Stimulated activated CD4-positive, alpha-beta T cell treated with anti-CD3 and anti-CD28 coated beads, Interleukin-2, amount 100 ng/mL, for 4 hours (primary cell): ENCODE results near the gene CLEC9A.
"Not testable (repeated sequence)": the region's sequence is repeated elsewhere in the genome, so short reads cannot be mapped to it uniquely, and the experiment has no call there.

ENCODE experiments used
- DNase-seq: peaks from one replicate; pipeline ENCODE4 v3.0.0-alpha.2; 2020; ENCODE audit warnings: low read depth

The CLEC9A gene

DNA sequence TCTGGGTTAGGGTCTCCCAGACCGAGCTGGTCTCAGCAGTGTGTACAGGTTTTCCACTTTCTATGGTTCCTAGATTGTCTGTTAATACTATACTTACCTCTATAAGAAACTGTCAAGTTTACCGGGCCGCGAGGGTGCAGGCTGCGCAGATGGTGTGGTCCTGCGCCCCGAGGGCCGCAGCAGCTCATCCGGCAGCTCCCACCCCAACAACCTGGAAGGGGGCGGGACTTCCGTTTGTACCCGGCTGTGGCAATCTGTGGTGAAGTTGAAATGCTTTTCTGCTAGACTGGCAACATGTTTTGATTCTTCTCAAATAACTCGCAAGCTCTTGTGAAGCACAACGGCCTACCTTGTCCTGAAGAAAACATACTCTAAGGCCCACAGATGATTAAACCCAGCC is at the start of gene CLEC9A:
TSS of gene CLEC9A (plus strand) at position 237 of the 400 bp plus-strand sequence. CDS start 22,006 bp downstream, outside the sequence.
- DNase-seq = no peak

DNA sequence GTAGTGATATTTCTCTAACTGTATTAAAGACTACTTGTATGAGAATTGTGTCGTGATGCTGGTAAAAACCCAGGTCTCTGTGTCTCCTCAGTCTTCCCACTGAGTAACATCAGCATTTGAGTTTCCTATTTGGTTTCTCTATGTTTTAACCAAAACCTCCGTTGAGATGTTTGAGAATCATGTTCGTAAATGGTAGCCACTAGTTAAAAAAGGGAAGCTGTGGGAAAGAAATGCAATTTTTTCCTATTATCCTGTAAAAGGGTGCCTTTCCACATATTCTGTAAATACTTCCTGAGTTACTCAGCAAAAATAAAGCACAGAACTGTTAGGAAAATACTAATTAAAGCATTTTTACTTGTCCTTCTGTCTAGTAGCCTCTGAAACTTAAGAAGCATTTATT is 38.6 kb upstream of the CLEC9A start:
- no peak for DNase-seq

DNA sequence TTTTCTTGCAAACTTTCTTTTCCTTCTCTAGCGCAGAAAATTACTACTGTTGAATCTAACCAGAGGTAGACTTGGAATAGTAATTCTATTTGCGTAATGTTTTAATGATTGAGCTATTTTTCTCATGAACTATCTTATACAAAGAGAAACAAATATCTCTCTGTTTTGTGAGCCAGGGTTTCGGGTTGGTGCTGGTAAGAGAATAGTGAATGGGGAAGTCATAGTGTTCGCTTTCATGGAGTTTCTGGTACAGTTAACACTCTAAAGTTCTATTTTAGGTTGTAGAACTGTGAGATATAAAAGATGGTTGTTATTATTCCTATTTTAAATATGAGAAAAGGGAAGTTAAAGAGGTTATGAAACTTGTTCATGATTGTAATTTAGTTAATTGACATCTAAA is 38.2 kb upstream of the CLEC9A start:
- DNase-seq = no peak

DNA sequence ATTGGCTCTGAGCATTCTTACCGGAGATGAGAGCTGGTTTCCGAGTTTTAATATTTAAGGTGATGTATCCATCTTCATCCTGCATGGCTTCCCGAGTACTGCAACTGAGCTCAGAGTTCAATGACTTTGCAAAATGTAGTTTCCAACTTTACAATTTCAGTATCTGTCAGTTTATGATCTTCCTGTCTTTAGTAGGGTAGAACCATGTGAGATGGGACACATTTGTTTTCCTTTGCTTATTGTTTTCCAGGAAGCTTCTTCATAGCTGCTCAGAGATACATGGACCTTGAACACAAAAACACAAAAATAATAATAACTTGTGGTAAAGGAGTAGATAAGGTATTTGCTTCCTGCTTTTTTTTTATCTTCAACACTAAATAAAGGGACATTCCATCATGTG is 31.5 kb upstream of the CLEC9A start, which contains the start of gene CLEC1B:
TSS of gene CLEC1B (minus strand) at position 106 of the 400 bp plus-strand sequence. CDS start at position 85, 21 bp downstream.
- DNase-seq = no peak

DNA sequence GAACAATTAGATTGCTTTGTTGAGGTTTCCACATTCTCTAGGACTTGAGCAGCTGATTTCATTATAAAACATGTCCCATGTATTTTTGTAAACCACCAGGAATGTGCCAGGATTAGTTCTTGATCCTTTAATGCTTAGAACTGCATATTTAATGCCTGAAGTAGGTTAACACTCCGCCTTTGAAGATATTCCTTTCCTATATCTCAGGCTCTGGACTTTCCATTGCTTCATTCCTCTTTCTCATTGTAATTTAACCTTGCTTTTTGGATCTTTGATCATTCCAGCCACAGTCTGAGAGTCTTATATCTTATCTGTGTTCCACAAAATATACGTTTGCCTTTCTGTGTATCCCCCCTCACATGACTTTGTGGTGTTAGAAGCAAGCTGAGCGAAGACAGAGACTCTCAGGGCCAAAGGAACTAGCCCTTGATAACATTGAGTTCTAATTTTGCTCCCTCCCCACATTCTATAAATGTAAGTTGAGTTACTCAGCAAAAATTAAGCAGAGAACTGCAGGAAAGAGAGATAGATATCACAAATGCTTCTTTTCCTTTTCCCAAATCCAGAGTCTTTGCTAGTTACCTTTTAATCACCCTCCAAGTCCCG is 29.2 kb upstream of the CLEC9A start:
- DNase-seq = no peak

DNA sequence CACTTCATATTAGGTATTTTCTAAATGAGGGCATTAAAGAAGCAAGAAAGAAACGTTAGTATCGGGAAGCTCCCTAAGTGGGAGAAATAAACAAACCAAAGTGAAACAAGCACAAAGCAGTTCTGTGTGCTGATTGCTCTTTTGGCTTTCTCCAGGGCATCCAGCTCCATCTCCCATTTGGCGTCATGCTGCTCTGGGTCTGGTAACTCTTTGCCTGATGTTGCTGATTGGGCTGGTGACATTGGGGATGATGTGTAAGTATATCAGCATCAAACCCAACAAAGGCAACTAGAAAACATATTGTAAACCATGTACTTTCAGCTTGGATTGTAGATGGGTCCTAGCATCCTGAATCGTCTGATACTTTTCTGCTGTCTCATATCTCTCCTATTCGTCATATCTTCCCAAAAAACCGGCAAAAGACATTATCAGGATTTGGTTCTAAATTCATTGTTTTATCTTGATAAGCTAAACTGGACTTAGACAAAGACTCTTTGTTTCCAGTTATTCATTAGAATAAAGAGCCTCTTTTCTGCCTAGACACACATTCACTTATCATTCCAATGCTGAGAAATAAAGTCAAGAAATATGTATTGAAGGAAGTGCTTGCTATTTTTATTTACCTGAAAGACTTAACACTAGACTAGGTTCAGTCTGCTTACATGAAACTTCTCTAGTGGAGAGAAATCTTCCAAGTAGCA is 17.7 kb upstream of the CLEC9A start:
- no peak for DNase-seq

DNA sequence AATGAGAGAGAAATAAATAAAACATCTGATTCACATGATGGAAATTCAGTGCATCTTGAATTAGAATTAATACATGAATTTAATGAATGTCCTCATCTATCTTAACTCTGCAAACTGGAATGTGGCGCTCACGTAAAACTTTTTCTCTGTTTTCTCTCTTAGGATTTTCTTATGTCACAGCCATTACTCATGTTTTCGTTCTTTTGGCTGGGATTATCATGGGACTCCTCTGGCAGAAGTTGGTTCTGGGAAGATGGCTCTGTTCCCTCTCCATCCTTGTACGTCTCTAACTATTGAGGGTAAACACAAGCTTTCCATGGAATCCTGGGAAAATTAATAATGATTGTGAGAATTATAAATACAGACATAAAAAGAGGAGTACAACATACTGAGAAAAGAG is 15.0 kb upstream of the CLEC9A start:
- no peak for DNase-seq

DNA sequence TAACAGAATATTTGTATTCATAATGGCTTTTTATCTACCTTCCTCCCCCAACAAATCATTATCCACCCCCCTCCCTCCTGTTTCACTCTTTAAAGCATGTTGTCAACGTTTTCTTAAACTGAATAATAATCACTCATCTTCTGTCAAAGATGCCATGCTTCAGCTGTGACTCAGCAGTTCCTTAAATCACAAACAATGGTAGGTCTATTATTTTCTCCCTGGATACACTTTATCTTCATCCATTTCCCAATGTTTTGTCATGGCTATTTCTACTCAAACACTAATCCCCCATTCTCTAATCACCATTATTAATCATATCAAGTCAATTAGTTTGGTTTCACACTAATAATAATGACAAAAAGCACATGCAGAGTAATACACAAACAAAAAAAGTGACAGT is 13.6 kb upstream of the CLEC9A start:
- DNase-seq = no peak

DNA sequence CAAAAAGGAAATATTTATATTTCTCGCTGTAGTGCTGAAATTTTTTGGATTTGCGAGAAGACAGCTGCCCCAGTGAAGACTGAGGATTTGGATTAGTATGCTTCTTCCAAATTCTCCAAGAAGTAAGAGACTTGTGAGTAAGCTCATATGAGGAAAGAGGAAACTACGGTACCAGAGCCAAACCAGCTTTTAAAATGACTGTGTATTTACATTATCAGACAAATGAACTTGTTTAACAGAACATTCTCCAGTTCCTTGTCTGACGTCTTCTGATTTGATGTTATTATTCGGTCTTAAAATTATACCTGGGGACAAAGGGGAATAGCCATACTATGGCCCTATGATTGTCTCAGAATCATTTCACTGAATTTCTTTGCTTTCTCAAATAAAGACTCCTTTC is 12.1 kb upstream of the CLEC9A start:
- no peak for DNase-seq

DNA sequence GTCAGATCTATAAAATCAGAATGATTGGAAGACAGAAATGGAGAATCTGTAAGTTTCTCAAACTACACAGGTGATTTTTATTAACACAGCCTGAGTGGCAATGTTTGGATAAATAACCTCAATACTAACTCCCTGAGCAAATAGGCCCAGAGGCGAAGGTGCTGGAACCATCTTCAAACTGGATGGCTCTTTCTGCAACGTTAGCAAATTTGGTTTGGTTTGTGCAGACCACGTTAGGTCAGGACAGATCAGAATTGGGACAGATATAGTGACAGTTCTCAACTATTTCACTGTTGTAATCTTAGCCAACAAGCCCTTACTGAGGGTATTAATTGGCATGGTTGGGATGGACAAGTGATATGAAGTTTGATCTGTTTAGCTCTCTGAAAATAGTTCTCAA is 9.1 kb upstream of the CLEC9A start:
- no peak for DNase-seq

DNA sequence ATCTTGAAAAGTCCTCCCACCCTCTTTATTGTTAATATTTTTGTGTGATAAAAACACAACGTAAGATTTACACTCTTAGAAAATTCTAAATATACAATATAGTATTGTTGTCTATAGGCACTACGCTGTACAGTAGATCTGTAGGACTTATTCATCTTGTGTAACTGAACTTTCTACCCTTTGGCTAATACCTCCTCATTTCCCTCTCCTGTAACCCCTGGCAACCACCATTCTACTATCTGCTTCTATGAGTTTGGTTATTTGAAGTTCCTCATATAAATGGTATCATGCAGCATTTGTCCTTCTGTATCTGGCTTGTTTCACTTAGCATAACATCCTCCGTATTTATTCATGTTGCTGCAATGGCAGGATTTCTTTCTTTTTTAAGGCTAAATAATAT is 5.2 kb upstream of the CLEC9A start:
- DNase-seq = no peak

DNA sequence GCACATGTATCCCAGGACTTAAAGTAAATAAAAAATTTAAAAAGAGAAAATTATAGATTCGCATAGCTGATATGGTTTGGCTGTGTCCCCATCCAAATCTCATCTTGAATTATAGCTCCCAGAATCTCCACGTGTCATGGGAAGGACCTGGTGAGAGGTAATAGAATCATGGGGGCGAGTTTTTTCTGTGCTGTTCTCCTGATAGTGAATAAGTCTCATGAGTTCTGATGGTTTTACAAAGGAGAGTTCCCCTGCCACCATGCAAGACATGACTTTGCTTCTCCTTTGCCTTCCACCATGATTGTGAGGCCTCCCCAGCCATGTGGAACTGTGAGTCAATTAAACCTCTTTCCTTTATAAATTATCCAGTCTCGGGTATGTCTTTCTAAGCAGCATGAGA is 3.8 kb upstream of the CLEC9A start:
- not testable (repeated sequence) for DNase-seq

DNA sequence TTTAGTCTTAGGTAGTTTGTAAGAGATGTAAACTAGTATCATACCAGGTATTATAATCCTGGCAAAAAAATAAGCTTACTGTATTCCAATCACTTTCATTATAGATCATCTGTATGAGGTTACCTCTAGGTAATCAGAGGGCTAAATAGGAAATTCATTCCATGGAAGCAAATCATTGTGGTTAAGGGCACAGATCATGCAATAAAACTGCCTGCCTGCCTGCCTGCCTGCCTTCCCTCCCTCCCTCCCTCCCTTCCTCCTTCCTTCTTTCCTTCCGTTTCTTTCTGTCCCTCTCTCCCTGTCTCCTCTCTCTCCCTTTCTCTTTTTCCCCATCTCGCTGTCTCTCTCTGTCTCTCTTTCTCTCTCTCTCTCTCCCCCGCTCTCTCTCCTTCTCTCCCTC is 3.2 kb upstream of the CLEC9A start:
- no peak for DNase-seq

DNA sequence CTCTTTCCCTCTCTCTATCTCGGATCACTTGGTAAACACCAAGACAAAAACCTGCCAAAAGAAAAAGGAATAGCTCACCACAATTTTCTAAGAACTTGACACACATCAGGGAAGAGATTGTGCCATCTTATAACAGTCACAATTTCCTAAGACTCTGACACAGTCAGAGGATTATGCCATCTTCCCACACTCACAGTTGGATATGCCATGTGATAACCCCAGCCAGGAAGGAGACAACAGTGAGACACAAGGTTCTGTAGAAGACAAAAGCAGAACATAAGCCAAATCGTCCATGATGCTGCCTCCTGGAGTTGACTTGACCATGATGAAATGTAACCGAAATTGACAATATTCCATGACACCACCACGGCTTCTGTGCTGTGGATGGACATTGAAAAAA is 2.8 kb upstream of the CLEC9A start:
- no peak for DNase-seq

DNA sequence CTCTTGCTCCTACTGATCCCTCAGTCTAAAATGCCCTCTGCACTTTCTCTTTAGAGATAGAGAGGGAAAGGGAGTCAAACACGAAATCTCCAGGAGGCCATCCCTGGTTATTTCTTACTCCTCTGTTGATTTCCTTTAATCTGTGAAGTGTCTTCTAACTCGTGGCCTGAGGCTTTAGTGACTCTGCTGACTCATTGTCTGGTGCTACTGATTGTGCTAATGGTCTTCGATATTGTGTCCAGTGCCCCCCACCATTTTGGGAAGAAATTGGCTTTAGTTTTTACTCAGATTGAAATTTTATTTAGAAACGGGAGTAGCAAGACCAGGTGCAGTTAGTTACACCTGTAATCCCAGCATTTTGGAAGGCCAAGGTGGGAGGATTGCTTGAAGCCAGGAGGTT is 839 bp downstream of the CLEC9A start:
- DNase-seq = no peak

DNA sequence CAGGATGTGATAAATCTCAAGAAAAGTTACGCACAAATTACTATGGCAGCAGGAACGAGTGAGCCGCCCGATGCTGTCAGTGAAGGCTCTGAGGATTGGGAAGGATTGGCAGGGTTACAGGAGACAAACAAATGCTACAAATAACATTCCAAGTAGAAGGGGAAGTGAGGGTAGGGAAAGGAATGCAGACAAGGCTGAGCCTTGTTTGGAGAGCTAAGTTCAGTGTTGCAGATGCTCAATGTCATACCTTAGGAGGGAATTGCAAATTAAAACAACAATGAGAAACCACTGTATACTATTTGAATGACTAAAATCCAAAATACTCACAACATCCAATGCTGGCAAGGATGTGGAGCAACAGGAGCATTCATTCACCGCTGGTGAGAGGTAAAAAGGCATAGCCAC is 1.3 kb downstream of the CLEC9A start:
- DNase-seq = no peak

DNA sequence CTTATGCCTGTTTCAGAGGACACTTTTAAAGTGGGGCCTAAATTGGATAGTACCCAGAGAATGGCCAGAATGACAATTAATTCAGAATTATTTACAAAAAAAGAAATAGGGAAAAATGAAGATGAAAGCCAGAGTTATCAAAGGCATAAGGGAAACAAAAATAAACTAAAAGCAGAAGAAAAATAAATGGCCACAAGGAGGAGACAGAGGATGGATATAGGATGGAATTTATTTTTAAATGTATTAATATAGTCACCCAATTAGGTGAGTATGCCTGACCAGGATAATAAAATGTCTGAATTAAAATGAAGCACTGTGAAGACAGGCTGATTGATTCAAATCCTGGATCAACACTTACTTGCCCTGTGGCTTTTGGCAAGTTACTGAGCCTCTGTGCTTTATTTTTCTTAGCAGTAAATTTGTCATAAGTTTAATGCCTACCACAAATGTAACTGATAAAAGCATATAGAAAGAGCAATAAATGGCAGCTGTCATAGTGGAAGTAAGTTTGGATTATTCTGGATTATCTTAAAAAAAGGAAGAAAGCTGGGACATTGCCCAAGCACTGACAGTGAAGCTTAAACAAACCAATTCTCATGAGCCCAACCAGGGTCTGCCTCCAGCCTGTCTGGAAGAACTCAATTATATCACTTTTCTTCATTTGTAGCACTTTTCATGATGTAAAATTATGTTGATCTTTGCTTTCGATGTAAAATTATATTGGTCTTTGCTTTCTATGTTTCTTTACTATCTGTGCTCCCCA is 3.5 kb downstream of the CLEC9A start:
- no peak for DNase-seq

DNA sequence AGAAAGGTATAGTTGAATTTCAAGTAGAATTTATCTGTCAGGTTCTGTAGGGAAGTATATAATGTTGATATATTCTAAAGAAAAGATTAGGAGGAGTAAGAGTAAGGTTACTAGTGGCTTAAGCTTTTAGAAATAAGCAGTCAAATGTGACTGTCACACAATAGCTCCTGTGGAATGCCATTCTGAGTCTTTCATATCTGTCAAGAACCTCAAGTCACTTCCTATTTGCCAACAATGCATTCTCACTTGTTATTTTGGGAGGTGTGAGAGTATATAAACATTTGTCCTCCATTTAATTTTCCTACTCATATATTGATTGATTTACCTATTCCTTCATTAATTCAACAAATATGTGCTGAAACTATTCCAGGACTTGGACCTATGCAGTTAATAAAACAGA is 11.7 kb downstream of the CLEC9A start:
- no peak for DNase-seq

DNA sequence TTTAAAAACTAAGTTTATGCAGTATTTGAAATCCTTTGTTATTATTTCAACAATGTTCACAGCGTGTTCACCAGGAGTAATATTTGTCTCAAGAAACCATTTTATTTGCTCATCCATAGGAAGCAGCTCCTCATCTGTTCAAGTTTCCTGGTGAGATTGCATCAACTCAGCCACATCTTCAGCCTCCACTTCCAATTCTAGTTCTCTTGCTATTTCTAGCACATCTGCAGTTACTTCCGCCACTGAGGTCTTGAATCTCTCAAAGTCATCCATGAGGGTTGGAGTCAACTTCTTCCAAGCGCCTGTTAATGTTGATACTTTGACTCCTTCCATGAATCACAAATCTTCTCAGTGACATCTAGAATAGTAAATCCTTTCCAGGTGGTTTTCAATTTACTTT is 18.0 kb downstream of the CLEC9A start:
- no peak for DNase-seq

DNA sequence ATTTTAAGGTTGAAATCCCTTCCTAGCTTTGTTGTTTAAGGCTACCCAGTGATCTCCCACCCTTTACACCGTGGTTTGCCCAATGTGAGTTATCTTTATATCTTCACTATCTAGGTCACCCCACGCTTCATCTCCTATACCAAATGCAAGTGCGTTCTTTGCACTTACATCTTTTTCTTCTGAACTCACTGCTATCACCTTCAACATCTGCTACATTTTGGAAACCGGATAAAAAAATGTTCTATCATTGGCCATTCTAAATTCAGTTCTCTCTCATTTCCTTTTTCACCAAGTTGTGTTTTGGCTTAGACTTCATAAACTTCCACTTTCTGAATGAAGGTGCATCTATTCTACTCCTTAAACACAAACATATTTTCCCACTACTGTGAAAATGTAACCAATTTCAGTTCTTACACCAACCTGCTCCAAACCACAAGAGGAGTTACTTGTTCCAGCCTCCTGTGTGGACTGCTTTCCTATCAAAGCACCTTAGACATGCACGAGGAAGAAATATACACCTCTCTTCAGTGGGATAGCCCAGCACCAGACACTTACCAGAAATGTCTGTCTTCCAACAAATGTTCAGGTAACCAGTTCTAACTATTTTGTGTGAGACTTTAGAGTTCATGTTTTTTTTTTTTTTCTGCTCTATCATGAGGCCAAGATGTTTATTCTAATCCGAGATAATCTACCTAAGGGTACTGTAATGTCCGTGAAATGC is 21.9 kb downstream of the CLEC9A start:
- DNase-seq = no peak

DNA sequence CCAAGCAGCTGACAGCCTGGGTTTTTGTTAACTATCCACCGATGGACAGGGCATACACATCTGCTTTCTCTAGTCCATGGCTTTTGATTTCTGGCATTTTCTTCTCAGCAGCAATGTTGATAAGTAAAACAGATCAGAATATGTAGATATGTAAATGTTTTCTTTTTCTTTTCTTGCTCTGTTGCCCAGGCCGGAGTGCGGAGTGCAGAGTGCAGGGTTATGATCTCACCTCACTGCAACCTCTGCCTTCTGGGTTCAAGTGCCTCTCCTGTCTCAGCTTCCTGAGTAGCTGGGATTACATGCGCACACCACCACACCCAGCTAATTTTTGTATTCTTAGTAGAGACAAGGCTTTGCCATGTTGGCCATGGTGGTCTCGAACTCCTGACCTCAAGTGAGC is 27.9 kb downstream of the CLEC9A start:
- no peak for DNase-seq

DNA sequence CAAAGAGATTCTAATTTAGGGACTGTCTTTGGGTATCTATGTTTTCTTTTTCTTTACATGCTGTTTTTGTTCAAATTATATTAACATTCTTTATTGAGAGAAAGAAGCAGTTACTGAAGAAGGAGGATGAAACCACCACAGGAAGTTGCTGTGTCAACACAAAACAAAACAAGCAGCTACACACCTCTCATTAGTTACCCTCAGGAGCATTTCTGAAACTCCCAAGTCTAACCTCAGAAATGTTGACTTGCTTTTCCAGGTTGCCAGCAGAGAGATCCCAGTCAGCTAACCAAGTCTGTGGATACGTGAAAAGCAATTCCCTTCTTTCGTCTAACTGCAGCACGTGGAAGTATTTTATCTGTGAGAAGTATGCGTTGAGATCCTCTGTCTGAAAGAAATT is 34.8 kb downstream of the CLEC9A start:
- no peak for DNase-seq

DNA sequence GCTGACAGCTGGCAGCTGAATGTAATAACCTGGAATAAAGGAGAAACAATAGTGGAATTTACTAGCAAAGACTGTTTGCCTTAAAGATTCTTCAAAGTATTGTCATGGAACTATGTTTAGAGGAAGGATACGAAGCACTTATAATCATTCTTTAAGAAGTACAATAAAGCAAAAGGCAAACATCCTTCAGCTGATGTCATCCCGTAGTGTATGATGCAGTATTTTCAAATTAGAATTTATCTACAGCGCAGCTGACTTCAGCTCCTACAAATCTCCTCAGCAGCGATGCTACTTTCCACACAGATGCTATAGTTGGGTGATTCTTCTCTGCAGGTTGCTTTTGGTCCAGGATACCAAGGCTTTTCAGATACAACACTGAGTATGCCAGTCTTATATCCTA is 36.8 kb downstream of the CLEC9A start:
- DNase-seq = no peak
